ENCODE data around the gene CORO7.

CORO7 gene

GRCh38 chr16:4416200-4417032 is at the start of gene CORO7:
Gene CORO7, minus strand, starts transcription at chr16:4416596. Its CDS starts 78 bp downstream, at chr16:4416518.
- DNase-seq, result peak; percentile 91 to 93

DNA sequence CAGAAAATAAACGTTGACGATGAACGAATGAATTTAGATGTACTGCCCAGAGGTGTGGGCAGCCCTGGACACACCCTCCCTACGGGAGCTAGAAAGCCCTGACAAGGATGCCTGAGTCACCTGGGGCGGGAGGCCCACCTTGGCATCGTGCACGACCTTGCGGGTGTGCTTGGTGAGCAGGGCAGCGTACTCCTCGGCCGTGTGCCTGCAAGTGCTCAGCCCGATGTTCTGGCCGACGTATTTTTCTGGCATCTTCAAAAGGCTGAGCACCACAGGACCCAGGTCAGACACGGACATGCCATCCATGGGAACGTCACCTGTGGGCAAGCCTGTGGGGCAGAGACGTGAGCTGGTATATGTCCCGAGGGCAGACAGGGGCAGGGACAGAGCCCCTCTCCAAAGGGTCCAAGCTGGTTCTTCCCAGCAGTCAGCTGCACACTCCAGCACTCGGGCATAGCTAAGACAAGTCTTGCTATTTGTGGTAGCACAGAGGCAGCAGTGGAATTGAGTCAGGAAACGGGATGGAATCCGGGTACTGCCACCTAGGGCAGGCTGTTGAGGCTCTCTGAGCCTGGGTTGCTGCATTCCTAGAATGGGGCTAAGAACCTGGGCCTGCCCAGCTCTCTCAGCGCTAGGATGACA is 47.2 kb upstream of the CORO7 start:
- no peak for DNase-seq

DNA sequence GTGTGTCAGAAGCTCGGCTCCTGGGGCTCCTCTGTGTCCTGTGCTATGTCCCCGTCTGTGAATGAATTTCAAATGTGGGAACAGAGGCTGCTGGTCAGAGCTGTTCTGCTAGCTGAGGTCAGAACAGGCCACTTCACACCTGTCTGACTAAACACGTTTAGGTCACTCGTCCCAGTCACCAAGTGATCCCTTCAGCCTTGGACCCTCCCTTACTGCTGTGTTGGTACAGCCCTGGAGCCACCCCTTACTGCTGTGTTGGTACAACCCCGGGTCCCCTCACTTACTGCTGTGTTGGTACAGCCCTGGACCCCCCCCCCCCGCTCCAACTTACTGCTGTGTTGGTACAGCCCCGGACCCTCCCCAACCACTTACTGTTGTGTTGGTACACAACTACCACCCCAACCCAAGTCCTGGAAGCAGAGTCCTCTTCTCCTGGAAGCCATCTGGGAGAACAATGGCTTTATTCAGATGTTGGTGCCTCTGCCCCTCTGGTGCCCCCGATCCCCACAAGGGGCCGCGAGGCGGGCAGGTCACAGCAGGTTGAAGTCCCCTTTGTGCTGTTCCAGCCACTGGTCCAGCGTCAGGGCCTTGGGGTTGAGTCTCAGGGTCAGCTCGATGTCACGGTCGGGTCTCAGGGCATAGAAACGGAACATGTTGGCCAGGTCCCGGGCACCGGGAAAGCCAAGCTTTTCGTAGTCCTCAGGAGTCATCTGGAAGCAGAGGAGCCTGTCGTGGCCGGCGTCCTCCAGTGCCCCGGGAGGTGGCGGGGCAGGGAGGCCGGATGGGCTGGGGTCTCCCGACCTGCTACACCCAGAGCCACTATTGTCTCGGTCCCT is 45.1 kb upstream of the CORO7 start:
- no peak for DNase-seq

GRCh38 chr16:4460936-4461249 is 44.5 kb upstream of the CORO7 start:
- DNase-seq, result no peak

DNA sequence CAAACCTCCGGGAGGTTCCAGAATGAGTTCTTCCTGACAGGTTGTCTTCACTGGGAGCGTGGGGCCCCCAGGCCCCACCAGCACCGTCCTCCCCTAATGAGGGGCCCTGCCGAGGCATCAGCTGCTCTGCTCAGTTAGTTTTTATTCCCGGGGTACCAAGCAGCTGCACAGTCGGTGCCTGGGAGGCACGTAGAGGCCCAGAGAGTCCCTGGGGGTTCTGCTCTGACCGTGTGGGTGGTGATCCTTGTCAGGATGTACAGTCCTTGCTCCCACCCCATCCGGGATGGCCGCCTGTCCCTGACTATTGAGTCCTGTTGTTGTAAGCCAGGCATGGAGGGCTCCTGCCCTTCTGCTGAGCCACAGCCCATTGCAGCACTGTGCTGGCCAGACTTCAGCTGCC is 39.6 kb upstream of the CORO7 start:
- DNase-seq, result no peak

DNA sequence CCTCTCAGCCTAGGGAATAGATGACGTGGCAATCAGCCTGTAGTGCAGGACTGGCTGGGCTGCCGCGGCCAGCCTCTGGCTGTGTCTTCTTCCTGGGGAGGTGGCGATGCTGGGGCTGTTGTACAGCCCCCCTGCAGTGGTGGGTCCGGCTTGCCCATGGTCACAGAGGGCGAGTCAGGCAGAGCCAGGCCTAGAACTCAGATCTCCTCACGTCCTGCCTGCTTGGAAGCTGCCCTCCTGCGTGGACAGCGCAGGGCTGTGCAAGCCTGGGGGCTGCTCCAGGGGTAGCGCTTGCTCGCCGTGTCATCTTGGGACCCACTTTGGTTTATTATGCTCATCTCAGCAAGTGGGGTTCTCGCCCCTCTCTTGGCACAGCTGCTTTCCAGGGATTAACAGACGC is 38.7 kb upstream of the CORO7 start:
- no peak for DNase-seq

- DNase-seq, result no peak
Measured at GRCh38 chr16:4454623-4455022, 38.2 kb upstream of the CORO7 start.

DNA sequence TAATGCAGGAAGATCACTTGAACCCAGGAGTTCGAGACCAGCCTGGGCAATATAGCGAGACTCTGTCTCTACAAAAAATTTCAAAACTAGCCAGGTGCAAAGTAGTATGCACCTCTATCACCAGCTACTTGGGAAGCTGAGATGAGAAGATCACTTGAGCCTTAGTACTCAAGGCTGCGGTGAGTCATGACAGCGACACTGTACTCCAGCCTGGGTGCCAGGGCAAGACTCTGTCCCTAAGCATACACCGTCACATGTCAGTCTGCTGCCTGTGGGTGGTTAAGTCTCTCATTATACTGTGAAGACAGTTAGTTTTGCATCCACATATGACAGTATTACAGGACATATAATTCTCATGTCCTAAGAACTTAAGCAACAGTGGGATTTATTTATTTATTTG is 36.3 kb upstream of the CORO7 start:
- no peak for DNase-seq

- no peak for DNase-seq
Measured at GRCh38 chr16:4450931-4451519, 34.6 kb upstream of the CORO7 start.

GRCh38 chr16:4450430-4450829 is 34.0 kb upstream of the CORO7 start:
- DNase-seq, result no peak

DNA sequence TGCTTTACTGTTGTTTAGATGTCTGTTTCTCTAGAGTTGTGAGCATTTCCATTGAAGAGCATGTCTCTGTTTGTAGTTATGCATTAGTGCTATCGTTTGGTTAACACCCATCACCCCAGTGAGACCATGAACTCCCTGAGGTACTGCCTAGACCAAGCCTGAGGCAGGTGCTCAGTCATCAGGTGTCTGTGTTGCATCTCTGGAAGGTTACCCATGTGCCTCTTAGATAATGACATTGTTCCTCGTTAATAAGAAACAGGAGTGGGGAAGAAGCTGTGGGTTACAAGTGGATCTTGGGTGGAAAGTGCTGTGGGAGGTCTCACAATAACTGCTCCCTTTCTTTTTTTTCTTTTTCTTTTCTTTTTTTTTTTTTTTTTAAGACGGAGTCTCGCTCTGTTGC is 27.6 kb upstream of the CORO7 start:
- no peak for DNase-seq

DNA sequence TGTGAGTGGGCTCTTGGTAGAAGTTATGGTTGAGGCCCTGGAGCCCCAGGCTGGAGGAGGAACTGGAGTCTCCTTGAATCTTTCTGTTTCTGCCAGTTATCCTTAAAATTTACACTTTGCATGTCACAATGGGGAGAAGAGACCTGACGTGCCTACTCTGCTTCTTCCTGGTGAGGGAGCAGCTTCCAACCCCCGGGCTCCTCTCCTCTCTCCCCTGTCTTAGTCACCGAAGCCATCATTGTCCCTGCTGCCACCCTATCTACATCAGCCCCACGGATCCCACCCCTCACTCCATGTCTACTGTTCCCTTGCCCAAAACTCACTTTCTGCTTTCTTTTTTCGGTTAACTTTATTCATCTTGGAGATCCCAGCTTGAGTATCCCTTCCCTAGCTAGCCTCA is 26.9 kb upstream of the CORO7 start:
- no peak for DNase-seq

GRCh38 chr16:4442371-4442770 is 26.0 kb upstream of the CORO7 start:
- DNase-seq, result no peak

DNA sequence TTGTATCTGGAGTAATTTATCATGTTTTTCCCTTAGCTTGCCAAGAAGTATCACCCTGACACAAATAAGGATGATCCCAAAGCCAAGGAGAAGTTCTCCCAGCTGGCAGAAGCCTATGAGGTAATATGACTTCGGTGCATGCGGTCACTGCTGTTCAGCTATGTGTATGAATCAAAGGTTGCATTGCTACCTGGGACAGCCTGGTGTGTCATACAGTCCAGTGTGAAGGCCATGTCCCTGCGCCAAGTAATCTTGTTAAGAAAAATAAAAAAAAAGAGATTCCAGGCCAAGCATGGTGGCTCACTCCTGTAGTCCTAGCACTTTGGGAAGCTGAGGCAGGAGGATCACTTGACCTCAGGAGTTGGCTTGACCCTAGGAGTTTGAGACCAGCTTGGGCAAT is 21.0 kb upstream of the CORO7 start:
- no peak for DNase-seq

DNA sequence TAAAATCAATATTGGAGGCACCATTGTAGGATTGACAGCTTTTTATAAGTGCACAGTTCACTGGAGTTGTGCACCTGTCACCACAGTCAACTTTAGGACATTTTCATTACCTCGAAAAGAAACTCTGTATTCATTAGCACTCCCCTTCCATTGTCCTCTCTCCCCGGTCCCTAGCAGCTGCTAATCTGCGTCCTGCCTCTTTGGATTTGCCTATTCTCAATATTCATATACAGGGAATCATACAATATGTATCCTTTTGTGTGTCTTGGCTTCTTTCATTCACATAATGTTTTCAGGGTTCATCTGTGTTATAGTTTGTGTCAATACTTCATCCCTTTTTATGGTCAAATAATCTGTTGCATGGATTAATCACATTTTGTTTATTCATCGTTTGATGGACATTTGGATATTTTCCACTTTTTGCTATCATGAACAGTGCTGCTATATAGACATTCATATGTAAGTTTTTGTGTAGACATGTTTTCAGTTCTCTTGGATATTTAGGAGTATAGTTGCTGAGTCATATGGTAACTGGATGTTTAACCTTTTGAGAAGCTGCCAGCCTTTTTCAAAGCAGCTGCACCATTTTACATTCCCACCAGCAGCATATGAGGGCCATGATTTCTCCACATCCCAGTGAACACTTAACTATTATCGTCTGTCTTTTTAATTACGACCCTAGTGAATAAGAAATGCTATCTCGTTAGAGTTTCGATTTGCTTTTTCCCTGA is 19.1 kb upstream of the CORO7 start:
- peak in 1 of 2 experiments; percentile 2 for DNase-seq

GRCh38 chr16:4433914-4434787 is 17.8 kb upstream of the CORO7 start:
- no peak for DNase-seq

DNA sequence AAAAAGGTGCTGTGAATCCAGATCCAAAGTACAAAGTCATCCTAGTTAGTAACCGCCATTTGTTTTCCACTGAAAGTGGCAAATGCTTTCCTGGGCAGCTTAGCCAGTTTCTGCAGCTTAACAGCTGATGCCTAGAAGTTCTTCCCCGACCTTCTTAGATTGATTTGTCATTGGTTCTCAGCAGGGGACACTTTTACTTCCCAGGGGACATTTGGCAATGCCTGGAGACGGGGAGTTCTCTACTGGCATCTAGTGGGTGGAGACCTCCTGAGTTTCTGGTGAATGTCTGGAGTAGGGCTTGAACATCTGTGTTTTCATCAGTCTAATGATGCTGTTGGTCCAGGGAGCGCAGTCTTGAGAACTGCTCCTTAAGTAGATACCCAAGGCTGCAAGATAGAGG is 16.8 kb upstream of the CORO7 start:
- no peak for DNase-seq

DNA sequence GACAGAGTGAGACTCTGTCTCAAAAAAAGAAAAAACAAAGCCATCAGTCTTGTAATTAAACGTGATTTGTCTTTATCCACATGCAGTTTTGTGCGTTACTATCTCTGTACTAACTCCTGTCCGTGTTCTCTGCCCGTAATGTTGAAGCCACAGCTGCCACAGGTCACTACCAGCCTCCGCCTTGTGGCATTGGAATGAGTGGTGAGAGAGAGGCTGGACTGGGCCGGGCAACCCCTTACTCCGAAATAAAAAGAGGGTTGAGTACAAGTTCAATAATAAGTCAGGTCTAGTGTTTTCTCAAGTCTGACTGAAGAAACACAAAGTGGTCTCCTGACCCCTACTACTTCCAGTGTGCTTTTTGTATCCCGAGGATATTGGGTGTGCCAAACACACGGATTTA is 14.6 kb upstream of the CORO7 start:
- DNase-seq, result no peak

- no peak for DNase-seq
Measured at GRCh38 chr16:4428500-4428899, 12.1 kb upstream of the CORO7 start.

DNA sequence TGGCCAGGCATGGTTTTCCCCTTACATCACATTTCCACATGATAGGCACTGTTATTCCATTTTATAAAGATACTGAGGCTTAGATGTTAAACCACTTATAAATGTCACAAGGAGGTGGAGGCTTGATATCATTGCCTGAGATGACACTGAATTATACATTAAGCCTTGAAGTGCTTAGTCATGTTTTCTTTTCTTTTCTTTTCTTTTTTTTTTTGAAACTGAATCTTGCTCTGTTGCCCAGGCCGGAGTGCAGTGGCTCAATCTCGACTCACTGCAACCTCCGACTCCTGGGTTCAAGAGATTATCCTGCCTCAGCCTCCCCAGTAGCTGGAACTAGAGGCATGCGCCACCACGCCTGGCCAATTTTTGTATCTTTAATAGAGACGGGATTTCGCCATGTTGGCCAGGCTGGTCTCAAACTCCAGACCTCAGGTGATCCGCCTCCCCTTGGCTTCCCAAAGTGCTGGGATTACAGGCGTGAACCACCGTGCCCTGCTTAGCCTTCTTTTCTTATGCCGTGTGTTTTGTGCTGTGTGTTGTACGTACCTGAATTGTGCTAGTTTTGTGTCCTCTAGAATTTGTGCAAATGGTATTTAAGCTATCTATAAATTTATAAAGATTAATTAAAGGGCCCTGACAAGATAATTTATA is 10.5 kb upstream of the CORO7 start:
- DNase-seq, result no peak

DNA sequence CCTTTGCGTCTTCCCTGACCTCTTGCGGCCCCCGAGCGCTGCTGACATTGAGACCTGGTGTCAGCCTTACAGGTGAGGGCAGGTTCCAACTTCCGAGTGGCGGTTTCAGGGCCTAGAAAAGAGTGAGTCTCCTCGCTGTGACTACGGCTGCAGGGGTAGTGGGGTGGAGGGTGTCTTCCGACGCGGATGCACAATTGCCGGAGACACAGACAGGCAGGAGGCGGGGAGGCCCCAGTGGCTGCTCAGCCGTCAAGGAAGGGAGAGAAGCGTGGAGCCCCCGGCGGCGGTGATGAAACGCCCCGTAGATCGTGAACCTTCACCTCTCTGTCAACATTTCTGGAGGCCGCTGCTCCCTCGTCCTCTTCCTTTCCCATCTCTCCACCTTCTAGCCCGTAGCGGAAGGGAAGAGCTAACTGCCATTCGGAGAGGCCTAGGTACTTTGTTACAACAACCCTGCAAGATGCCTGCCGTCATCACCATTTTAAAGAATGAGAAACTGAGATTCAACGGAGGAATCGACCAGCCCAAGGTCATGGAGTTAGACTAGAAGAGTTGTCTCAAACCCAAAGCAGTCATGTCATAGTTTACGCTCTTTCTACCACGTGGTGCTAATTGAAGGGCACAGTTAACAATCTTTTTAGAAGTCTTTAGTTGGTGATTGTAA is 9.8 kb upstream of the CORO7 start:
- peak in 1 of 2 experiments; percentile 61 for DNase-seq
